Left hindlimb (tissue), 1 donor: ENCODE results near the gene MRPS25.

Experiments used
- DNase-seq: peaks from one replicate; pipeline ENCODE4 v3.0.0-alpha.2; 2018

The MRPS25 gene

DNA sequence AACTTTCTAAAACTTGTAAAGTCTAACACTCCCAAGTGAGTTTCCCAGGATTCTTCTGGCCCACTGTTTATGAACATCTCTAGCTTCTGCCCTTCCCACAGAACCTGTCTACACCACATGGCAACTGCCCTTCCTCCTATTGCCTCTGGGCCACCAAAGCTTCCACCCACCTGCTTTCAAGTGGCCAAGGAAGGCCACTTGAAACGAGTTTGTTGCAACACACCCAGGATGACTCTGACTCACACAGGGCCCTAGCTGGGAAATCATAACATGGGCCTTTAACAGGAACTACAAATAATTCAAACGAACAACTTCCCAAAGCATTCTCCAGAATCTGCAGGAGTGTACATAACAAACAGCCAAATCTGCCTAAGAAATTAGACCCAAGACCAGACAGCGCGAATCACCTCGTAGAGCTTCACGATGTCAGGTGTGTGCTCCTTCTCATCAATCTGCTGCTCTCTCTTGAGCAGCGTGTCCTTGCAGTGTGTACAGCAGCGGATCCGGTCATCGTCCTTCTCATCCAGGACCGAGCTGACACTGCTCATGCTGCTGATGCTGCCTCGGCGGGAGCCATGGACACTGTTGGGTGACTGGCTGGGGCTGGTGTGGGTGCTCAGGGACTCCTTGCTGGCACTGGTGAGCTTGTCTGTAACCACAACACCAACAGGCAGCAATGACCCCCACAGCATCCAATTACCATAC, 17.0 kb upstream of the MRPS25 start:
- no peak for DNase-seq

DNA sequence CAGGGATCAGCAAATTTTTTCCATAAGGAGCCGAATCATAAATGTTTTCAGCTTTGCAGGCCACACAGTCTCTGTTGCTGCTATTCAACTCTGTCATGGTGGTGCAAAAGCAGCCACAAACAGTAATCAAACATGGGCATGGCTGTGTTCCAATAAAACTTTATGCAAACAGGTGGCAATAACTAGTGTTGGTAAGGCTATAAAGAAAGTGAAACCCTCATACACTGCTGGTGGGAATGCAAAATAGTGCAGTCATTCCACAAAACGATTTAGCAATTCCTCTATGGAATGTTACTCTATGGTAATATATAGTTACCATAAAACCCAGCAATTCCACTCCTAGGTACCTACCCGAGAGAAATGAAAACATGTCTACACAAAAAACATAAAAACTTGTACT, 14.0 kb upstream of the MRPS25 start:
- DNase-seq: no peak

DNA sequence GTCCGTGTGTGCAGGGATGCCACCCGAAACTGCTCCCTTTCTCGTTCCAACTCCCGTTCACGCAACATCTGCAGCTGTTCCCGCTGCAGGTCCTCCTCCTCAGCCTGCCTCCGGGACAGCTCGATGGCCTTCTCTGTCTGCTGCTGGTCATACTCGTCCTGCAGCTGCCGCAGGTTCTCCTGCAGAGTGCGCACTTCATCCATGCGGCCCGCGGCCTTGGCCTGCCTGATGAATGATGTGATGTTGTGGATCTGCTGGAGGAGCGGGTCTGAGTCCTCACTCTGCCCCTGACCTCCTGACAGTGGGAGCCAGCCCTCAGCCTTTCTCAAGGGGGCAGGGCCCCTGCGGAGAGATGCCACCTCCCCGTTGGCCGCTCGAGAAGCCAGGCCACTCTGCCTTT, 9.4 kb upstream of the MRPS25 start:
- DNase-seq: no peak

GRCh38 chr3:15071699-15072098, 6.6 kb upstream of the MRPS25 start:
- no peak for DNase-seq

DNA sequence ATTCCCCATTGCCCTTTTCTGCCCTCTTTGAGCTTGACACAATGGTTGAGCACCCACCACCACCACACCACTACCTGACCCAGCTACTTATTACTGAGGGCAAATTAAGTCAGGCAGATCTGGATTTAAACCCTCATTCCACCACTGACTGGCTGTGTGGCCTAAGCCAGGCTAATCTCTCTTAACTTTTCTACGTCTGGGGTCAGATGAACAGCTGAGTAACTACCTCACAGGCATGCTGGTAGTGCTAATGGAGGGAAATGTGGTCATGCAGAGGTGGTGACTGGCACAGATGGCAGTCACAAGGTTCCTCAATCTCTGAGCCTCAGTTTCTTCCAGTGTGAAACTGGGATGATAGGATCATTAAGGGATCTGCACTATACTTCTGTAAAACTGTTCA, 4.3 kb upstream of the MRPS25 start:
- DNase-seq: no peak

GRCh38 chr3:15066467-15066866, 1.4 kb upstream of the MRPS25 start:
- no peak for DNase-seq

DNA sequence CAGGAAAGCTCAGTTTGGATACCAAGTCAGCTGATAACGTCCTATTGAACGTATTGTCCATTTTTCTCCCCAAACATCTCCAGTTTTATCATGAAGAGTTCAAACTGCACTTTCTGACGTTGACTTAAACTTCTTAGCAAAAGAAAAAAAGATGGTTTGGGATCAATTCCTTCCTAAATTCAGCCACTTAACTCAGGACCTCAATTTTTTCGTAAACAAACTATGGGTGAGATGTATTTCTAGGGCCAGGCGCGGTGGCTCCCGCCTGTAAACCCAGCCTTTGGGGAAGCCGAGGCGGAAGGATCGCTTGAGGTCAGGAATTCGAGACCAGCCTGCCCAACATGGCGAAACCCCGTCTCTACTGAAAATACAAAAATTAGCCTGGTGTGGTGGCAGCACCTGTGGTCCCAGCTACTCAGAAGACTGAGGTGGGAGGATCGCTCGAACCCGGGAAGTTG, 464 bp upstream of the MRPS25 start:
- DNase-seq: no peak

DNA sequence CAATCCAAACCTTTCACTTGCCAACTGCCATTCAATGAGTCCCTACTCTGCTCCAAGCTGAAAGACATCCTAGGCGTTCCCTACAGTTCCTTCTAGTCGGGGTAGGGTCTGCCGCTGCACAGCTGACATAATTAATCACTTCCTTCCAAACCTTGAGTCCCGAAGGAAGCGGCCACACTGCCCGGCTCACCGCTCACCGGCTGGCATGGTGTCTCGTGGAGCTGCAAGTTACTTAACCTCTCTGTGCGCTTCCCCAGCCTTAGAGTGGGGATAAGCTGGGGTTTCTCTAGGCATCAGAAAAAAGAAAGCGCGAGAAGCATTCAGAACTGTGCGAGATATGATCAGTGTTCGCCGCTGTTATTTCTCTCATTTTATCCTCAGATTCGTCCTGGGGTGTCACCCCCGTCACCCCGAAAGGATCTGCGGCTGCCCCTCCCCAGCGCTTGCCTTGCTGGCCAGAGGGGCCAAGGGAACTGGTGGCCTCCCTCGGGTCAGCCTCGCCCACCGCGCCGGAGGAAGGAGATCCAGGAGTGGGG, 748 bp downstream of the MRPS25 start:
- no peak for DNase-seq

DNA sequence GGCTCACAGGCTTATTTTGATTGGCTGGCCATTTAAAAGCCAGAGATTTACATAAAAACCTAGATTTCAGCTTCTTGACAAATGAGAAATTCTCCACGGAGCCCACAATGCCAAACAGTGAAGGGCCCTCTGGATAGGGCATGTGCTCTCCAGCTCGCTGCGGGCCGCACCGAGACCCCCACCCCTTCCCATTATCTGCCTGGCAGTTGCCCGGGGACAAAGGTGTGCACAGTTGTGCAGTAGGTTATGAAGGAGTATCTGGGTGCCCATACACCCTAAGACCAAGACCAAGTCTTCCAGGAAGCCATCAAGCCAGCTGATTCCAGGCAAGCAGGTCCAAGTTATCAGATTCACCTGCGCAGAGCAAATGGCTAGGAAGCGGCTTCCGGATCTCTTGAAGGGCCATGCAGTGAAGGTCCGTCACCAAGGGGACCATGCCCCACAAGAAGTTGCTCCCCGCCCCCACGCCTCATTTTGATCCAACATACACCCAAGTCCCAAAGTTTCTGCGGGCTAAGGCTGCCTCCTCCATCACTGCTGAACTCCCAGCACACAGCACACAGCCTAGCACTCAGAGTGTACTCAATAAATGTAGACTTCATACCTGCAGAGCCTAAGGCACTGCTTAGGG, 1.3 kb downstream of the MRPS25 start:
- DNase-seq: no peak

DNA sequence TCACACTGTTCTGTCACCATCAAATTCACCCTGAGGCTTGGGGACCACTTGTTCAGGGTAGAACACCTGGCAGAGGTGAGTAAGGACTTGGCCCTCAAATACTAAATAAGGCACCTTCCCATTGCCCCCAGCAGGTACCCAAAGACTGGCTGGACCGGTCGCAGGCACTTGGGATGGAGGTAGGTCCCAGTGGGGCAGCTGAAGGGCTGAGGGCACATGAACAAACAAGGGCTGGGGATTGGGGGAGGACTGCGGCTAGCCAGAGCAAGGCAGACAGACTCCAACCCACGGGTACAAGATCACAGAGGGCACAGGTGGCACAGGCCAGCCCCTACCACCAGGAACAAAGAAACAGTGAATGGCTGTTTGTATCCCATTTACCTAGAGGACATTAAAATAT, 1.9 kb downstream of the MRPS25 start:
- no peak for DNase-seq

- DNase-seq: no peak
Observed at GRCh38 chr3:15060029-15060428, 5.1 kb downstream of the MRPS25 start.

DNA sequence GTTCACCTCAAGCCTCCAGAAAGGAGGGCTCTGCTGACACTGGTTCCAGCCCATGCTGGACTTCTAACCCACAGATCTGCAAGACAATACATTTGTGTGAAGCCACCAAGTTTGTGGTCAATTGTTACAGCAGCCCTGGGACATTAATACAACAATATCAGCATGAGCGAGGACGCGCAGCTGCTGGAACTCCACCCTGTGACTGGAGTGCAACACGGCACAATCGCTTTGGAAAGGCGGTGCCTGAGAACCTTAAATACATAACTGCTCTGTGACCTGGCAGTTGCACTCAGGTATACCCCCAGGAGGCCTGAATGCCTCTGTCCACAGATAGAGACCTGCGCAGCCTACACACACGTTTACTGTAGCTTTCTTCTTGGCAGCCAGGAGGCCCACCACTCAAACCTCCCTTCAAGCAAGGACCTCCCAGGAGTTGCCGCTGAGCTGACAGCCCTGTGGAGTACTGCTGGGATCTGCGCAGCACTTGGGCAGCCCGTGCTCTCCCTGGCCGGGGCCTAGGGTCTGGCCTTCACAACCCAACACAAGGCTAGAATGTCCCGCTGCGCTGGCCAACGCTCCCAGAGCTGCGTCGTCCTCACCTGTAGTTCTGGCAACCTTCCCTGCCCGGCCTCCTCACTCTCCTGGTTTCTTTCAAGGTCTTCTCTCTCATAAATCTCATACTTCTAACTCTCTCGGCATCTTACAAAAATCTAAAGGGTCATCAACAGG, 8.3 kb downstream of the MRPS25 start:
- no peak for DNase-seq

- no peak for DNase-seq
Observed at GRCh38 chr3:15055019-15055557, 10.0 kb downstream of the MRPS25 start.

- no peak for DNase-seq
Observed at GRCh38 chr3:15053541-15053940, 11.6 kb downstream of the MRPS25 start.

DNA sequence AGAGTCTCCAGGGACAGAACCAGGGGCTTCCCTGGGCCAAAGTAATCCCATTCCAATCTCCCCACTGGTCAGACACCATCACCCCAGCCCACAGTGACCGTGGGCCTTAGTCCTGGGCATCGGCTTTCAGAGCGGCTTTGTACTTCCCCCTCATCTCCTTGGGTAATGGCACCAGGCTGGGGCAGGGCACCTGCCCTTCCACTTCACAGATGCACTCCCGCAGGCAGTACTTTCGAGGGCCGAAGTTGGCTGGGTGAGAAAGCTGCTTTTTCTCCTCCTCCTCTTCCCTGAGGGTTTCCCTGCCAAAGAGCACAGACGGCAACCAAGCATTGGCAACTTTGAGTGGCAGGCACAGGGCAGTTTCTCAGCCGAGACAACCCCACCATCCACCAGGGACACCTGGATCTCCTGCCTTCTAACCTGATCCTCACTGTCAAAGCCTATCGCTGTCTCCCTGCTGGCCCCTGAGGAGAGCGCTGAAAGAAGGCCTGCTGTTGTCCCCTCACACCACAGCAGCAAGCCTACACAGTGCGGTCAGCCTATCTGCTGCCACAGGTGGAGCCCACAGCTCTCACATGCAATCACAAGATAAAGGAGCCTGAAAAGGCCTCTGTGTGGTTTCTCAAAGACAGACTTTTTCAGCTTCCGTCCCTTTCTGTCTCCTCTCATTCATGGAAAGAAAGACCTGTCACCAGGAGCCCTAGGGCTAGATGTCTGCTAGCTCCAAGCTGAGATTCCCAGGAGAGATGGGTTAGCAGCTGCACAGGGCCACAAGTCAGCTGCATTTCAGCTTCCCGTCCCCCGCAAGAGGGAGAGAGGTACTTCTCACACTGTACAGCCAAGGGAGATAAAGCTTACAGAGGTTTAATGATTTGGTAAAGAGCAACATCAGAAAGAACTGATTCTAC, 12.5 kb downstream of the MRPS25 start:
- DNase-seq: no peak

DNA sequence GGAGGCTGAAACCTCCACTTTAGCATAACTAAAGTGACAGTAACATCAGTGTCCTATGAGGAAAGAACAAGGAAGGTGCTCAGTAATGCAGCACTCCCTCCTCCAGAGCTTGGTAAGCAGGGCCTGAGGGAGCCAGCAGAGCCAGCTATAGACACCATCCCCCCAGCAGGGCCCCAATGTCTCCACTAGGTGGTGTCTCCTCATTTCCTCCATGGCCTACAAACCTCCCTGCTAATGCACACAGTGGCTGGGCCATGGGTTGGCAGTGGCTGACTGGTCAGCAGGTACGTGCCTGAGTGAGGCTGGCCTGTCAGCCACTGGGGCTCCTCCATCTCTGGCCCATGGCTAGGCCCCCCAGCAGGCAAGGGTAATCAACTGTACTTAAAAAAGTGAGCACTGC, 13.6 kb downstream of the MRPS25 start:
- DNase-seq: no peak

- DNase-seq: no peak
Observed at GRCh38 chr3:15050405-15051092, 14.6 kb downstream of the MRPS25 start.

DNA sequence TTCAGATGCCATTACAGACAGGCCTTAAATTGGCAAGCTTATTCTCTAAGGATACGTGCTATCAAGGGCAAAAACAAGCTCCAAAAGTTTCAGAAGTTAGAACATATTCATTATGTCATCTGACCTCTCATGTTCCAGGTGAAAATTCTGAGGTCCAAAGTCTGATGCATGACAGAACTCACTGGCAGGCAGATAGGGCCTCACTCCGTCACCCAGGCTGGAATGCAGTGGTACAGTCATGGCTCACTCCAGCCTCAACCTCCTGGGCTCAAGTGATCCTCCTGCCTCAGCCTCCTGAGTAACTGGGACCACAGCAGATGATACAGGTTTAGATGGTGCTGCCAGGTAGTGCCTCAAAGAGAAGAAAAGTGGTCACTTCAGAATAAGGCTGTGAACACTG, 15.5 kb downstream of the MRPS25 start:
- no peak for DNase-seq

- no peak for DNase-seq
Observed at GRCh38 chr3:15045667-15046066, 19.4 kb downstream of the MRPS25 start.

GRCh38 chr3:15044326-15044725, 20.8 kb downstream of the MRPS25 start:
- no peak for DNase-seq

DNA sequence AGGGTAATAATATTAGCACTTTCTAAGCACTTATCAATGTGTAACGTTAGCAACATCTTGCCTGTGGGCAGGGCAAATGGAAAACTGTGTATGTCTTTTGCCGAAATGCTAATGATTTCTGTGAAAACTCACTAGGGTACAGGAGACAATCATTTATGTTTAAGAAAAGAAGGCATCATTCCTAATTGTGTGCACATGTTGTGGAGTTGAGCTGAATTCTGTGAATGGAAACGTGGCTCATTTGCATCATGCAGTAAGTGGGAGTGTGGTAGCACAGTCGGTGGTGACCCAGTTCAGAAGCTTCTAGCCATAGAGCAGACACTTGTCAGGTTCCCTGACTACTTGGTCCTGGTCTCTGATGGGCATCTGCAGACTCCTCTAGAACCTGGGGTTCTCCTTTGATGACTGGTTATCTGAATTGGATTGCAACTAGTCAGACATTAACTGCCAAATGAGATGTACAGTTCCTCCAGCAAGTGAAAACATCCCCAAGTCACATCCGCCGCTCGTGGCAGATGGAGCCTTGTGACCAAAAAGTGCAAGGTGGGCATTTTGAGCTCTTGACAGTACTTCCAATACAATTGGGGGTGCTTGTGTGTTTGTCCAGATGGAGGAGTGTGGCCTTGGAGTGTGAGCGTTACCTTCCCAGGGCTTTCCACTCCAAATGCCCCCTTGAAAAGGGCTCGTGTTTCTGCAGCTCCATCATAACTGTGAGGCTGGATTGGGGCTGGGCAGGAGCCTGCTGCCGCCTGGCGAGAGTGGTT, 21.5 kb downstream of the MRPS25 start:
- DNase-seq: no peak
